Heart left ventricle (tissue), 13 donors: Measurements from ENCODE around the gene WDR48.

Experiments used
- POLR2A ChIP-seq, 2 donors: fragments of 450-650 bp; IDR thresholded peaks; one replicate each; pipeline ENCODE4 v1.6.1; 2017; ENCODE audit warnings: antibody characterized with exemption in 2 of 2, mild to moderate bottlenecking in 2 of 2, moderate library complexity in 2 of 2
- TF ChIP-seq, protein P1 (sequence below), 12 donors: fragments of 200-600 bp; sonication (generic) in 4 of 12; IDR thresholded peaks; one replicate each; pipeline versions ENCODE4 v1.5.0 to v1.8.0; 2018 to 2022; ENCODE audit warnings: antibody characterized with exemption in 12 of 12, mild to moderate bottlenecking in 5 of 12
- donor health status: ischemic (EF 13 %, LVEDD 7.1; RV severe dilation, severe dysfunction).
- donor health status: DM: no; HTN: yes; CAD: no.
- donor health status: DM: no; HTN: no; CAD: no.
- donor health status: ischemic (EF 25% LVEDD 6.9; RV normal size, moderate dysfunction).
- donor health status: ischemic (EF 25% LVEDD 5.7; RV mildly dilated, moderate dysfunction).
- donor health status: ischemic (EF 35%, LVEDD 5.7; RV mildly dilated, moderate dysfunction).
- donor health status: nonischemic (EF 11% LVEDD 7.7; RV severe dilation, severe dysfunction).
- donor health status: DM: yes; HTN: yes; CAD: no.
- donor health status: PGD.
- donor health status: ischemic (EF 29% LVEDD 5.4; RV normal size, mild dysfunction).
- donor health status: nonischemic (EF 23%, LVEDD 6.1; RV moderate dilation, normal function).

DNA sequence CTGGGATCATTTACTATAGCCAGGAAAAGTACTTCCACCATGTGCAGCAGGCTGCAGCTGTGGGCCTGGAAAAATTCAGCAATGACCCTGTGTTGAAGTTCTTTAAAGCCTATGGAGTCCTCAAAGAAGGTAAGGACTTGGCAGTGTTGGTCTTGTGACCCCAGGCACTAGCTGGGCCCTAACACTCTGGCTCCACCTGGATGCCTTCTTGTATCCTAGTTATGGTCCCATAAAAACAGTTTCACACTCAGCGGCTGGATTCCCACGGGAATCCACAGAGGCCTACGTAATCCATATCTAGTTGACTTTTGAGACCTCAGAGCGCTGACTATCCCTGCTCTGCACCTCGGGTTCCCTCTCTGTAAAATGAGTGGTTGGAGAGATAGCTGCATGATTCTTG lies 57.3 kb downstream of the WDR48 start:
- TF ChIP-seq, protein P1, sequence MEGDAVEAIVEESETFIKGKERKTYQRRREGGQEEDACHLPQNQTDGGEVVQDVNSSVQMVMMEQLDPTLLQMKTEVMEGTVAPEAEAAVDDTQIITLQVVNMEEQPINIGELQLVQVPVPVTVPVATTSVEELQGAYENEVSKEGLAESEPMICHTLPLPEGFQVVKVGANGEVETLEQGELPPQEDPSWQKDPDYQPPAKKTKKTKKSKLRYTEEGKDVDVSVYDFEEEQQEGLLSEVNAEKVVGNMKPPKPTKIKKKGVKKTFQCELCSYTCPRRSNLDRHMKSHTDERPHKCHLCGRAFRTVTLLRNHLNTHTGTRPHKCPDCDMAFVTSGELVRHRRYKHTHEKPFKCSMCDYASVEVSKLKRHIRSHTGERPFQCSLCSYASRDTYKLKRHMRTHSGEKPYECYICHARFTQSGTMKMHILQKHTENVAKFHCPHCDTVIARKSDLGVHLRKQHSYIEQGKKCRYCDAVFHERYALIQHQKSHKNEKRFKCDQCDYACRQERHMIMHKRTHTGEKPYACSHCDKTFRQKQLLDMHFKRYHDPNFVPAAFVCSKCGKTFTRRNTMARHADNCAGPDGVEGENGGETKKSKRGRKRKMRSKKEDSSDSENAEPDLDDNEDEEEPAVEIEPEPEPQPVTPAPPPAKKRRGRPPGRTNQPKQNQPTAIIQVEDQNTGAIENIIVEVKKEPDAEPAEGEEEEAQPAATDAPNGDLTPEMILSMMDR (IDR thresholded peaks at IDR 0.05): no peak
- TF ChIP-seq POLR2A (IDR thresholded peaks at IDR 0.05): no peak
